C4-2B (cell line): ENCODE results near the gene SLCO4A1.

Experiments
- ZFX ChIP-seq: fragments of 450-650 bp; IDR thresholded peaks from 2 replicates; pipeline ENCODE4 v1.6.1; 2017
- TF ChIP-seq, protein P1 (sequence below): fragments of 450-650 bp; conservative IDR thresholded peaks from 2 replicates; pipeline ENCODE4 v1.5.1; 2017; ENCODE audit warnings: mild to moderate bottlenecking

DNA sequence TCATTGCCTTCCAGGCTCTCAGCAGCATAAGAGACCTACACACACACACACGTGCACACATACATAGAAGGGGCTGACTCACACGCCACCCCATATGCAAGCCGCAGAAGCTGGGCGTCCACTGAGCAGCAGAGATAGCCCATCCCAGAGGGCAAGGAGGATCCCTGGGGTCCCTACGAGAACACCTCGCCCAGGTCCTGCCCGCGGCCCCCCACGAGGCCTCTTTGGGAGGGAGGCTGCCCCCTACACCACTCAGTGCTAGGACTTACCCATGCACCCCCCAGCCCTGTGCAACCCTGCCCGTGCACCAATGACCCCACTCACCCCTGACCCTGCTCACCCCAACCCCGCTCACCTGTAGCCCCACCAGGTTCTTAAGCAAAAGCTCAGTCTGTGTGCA lies 45.8 kb downstream of the SLCO4A1 start:
- TF ChIP-seq, protein P1, sequence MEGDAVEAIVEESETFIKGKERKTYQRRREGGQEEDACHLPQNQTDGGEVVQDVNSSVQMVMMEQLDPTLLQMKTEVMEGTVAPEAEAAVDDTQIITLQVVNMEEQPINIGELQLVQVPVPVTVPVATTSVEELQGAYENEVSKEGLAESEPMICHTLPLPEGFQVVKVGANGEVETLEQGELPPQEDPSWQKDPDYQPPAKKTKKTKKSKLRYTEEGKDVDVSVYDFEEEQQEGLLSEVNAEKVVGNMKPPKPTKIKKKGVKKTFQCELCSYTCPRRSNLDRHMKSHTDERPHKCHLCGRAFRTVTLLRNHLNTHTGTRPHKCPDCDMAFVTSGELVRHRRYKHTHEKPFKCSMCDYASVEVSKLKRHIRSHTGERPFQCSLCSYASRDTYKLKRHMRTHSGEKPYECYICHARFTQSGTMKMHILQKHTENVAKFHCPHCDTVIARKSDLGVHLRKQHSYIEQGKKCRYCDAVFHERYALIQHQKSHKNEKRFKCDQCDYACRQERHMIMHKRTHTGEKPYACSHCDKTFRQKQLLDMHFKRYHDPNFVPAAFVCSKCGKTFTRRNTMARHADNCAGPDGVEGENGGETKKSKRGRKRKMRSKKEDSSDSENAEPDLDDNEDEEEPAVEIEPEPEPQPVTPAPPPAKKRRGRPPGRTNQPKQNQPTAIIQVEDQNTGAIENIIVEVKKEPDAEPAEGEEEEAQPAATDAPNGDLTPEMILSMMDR, result no peak
- no peak for TF ChIP-seq ZFX
